HL-60 (cell line): ENCODE results near the gene ZNF622.

Source experiments
- SPI1 ChIP-seq: IDR thresholded peaks from 2 replicates; pipeline ENCODE4 v1.6.1; 2012; ENCODE audit warnings: low read depth, mild to moderate bottlenecking, borderline replicate concordance
- TF ChIP-seq, protein P1 (sequence below): IDR thresholded peaks from one replicate; pipeline ENCODE4 v1.5.1; 2011; ENCODE audit warnings: low read length, control low read depth, inconsistent platforms; ENCODE audit not compliant: insufficient read depth
- TF ChIP-seq, protein P2 (sequence below): IDR thresholded peaks from 2 replicates; pipeline ENCODE4 v1.6.1; 2012; ENCODE audit warnings: low read depth; ENCODE audit not compliant: insufficient replicate concordance

DNA sequence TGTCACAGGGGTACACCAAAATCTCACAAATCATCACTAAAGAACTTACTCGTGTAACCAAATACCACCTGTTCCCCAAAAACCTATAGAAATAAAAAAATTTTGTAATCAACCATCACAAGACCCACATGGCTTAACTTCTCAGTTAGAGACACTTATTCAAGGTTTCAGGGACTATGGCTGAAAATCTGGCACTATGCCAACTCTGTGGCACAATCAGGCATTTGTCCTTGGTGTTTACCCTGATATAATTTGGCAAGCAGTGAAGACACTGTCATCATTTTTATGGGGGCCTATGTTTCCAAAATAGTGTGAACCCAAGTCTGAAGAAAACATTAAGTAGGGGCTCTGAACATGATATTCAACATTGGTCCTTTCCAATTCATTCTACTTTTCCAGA lies 59.0 kb downstream of the ZNF622 start:
- TF ChIP-seq, protein P1, sequence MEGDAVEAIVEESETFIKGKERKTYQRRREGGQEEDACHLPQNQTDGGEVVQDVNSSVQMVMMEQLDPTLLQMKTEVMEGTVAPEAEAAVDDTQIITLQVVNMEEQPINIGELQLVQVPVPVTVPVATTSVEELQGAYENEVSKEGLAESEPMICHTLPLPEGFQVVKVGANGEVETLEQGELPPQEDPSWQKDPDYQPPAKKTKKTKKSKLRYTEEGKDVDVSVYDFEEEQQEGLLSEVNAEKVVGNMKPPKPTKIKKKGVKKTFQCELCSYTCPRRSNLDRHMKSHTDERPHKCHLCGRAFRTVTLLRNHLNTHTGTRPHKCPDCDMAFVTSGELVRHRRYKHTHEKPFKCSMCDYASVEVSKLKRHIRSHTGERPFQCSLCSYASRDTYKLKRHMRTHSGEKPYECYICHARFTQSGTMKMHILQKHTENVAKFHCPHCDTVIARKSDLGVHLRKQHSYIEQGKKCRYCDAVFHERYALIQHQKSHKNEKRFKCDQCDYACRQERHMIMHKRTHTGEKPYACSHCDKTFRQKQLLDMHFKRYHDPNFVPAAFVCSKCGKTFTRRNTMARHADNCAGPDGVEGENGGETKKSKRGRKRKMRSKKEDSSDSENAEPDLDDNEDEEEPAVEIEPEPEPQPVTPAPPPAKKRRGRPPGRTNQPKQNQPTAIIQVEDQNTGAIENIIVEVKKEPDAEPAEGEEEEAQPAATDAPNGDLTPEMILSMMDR, result no peak
- TF ChIP-seq, protein P2, sequence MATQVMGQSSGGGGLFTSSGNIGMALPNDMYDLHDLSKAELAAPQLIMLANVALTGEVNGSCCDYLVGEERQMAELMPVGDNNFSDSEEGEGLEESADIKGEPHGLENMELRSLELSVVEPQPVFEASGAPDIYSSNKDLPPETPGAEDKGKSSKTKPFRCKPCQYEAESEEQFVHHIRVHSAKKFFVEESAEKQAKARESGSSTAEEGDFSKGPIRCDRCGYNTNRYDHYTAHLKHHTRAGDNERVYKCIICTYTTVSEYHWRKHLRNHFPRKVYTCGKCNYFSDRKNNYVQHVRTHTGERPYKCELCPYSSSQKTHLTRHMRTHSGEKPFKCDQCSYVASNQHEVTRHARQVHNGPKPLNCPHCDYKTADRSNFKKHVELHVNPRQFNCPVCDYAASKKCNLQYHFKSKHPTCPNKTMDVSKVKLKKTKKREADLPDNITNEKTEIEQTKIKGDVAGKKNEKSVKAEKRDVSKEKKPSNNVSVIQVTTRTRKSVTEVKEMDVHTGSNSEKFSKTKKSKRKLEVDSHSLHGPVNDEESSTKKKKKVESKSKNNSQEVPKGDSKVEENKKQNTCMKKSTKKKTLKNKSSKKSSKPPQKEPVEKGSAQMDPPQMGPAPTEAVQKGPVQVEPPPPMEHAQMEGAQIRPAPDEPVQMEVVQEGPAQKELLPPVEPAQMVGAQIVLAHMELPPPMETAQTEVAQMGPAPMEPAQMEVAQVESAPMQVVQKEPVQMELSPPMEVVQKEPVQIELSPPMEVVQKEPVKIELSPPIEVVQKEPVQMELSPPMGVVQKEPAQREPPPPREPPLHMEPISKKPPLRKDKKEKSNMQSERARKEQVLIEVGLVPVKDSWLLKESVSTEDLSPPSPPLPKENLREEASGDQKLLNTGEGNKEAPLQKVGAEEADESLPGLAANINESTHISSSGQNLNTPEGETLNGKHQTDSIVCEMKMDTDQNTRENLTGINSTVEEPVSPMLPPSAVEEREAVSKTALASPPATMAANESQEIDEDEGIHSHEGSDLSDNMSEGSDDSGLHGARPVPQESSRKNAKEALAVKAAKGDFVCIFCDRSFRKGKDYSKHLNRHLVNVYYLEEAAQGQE, result no peak
- TF ChIP-seq SPI1, result no peak
